HG03378 (cell line): ENCODE data around the gene ENOX1.

Source experiments
- ATAC-seq: cut with Tn5 transposase; IDR thresholded peaks from one replicate; pipeline ENCODE4 v1.9.1; 2021; ENCODE audit warnings: mild to moderate bottlenecking, moderate library complexity; ENCODE audit not compliant: unreplicated experiment

ENOX1 gene

DNA sequence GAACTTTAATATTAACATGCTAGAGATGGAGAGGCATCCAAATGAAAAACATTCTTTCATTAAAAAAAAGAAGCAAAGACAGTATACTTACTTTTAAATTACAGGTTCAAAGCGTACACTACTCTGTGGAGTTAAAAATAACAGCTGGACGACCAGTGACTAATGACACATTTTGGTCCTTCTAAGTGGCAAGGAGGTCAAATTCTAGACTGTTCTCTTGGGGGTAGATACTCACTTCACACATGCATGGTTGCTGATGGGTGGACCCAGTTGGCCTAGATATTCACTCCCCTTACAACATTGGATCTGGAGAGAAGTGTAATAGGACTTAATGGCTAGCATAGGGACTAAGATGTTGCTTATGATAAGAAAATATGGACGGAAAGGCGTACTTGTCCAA, 461.1 kb downstream of the ENOX1 start:
- no peak for ATAC-seq

DNA sequence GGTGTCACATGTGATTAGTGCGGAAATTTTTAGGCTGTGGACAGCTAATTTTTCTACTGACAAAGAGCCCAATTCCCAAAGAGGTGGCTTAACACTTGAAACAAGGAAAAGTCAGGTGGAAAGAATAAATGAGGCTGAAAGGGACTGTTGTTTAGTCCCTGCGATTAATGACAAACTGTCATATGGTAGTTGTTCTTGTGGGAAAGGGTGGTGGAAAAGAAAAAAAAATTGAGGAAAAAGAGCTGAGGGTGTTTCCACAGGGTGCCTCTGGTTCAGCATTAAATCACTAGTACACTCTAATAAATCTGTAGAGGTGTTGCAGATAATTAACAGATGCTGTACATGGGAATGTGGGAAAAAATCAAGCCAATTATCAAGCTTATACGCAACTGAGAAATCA, 462.6 kb downstream of the ENOX1 start:
- no peak for ATAC-seq

DNA sequence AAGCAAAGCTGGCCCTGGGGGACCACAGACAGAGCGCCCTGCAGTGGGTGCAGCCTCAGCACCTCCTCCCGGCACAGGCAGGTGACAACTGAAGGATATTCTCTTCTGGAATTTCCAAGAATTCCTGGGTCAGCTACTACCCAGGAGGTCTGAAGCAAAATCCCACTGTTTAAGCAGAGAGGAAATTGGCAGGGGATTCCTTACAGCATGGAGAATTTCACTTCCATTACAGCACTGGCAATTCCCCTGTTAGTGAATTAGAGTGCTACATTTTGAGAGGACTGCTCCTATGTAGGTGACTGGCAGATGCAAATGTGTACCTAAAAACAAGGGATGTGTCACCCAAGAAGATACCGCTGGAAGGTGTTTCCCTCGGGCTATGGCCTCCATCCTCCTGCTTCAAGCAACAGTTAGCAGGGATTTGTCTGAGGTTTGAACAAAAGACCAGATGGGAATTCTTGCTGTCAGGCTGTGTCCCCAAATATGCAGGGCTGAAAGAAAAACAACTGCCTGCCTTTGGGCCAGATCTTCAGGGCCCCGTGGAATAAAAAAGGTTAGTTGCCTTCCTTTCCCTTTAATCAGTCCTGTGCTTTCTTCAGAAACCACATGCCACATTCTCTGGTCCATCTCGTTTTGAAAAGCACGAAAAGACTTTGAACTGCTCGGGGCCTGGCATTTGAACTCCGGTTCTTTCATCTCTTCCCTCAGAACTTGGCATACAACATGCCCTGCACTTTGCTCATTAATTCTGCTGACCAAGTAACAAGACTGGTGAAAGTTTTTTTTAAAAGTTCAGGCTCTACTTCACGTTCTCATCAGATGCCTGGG, 466.9 kb downstream of the ENOX1 start:
- no peak for ATAC-seq

DNA sequence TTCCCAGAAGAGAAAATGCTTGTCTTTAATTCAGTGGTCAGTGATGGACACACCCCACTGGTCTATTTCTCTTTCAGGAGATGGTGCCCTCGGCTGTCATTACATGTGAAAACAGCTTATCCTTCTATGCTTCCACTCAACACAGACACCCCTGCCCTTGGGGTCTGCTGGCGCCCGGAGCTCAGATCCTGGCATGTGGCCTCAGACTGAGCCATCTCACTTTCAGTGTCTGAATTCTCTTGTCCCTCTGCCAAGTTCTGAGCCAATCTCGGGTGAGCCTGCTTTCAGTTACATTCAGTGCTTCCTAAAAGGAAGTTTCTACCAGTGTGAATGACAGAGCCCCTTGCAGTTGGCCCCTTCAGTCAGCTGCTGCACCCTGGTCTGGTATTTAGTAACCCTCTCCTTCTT, 469.8 kb downstream of the ENOX1 start:
- ATAC-seq = no peak

GRCh38 chr13:43316281-43316680, 470.5 kb downstream of the ENOX1 start:
- no peak for ATAC-seq

DNA sequence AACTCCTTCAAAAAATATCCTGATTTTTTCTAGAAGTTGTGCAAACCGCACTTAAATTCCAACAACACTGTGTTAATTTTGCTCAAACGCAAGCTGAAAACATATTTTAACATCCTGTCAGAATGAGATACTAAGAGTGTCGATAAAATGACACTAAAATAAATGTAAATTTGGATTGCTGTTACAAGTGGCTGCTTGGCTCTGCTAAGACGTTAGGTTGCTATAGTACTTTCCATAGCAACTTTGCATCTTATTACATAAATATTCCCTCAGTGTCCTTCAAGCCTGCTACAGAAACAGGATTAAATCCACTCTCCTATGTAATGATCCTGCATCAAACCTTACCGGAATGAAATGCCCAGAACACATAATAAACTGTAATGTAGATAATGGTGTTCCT, 471.2 kb downstream of the ENOX1 start:
- no peak for ATAC-seq

- ATAC-seq = no peak
Measured at GRCh38 chr13:43309311-43309710, 477.5 kb downstream of the ENOX1 start.

- peak; percentile 72 for ATAC-seq
Measured at GRCh38 chr13:43307921-43308433, 478.8 kb downstream of the ENOX1 start.

GRCh38 chr13:43307221-43307920, 479.4 kb downstream of the ENOX1 start:
- ATAC-seq = no peak

GRCh38 chr13:43306372-43306771, 480.4 kb downstream of the ENOX1 start:
- ATAC-seq = no peak

GRCh38 chr13:43305416-43305815, 481.4 kb downstream of the ENOX1 start:
- ATAC-seq = no peak

DNA sequence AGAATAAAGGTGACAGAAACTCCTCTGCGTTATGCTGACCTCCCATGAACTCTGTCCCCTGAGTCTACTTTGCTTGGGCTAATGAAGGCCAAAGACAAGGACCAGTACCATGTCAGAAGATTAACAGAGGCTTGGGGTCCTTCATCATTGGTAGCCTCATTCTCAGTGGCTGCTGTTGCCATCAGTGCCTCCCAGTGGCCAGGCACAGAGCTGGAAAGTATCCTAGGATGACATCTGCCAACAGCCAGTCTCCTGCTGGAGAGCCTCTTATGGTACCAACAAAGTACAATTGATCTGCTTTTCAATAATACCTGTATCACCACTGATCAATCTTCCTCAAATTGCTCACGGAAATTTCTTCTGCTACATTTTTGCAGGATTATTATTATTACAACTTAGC, 481.8 kb downstream of the ENOX1 start:
- ATAC-seq = no peak

DNA sequence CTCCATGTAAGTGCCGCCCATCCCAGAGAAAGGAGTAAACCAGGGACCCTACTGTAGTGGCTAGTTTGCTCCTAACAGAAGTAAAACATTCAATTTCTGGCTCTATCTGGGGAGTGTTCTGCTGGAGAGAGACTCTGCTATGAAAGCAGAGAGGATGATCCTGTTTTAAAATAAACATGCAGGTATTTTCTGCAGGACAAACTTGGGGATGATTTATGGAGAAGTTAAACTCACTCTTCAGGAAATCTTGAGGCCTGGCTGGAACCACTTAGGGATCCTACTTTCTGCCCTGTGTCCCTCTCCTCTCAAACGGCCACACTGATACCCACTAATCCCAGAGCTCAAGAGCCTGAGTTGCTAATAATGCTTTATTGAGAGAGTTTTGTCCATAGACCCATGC, 482.3 kb downstream of the ENOX1 start:
- ATAC-seq = no peak

GRCh38 chr13:43303033-43303729, 483.6 kb downstream of the ENOX1 start:
- no peak for ATAC-seq

DNA sequence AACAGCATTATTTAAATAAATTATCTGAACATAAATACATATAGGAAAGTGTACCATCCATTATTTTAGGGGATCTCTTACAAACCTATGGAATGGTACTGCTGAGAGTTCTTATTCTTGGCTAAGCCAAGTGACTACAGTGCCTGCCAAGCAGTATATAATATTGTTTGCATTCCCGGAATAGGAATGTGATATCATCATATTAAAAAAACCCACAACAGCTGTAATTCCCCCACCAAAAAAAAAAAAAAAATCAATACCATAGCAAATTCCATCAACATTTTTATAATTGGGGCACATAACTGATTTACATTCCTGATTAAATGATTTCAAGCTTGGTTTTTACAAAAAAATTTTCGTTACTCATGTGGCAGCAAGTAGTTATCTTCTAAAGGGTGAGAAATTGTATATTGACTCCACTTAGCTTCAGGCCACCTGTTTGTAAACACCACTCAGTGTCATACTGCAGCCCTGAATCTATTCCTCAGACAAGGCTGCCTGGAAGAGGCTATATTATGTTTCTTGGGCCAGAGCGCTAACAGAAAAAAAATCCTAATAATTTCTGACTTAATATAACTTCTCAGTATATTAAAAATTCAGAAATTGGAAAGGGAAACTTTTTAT, 485.3 kb downstream of the ENOX1 start:
- no peak for ATAC-seq

DNA sequence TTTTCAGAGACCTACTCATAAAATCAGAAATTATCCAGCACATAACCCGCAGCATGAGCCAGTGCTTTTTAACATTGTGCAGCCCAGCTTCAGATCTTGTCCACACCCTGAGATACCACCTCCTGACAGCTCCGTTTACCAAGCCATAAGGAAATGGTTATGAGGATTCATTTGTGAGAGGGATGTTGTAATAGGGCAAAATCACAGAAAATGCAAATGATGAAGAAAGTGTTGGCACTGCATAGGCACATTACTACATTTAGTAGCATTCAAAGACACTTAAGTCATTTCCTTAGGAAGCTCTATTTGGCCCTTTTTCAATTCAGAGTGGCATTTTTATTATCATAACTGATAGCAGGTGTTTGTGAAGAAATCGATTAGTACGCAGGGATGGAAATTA, 485.9 kb downstream of the ENOX1 start:
- ATAC-seq = no peak

DNA sequence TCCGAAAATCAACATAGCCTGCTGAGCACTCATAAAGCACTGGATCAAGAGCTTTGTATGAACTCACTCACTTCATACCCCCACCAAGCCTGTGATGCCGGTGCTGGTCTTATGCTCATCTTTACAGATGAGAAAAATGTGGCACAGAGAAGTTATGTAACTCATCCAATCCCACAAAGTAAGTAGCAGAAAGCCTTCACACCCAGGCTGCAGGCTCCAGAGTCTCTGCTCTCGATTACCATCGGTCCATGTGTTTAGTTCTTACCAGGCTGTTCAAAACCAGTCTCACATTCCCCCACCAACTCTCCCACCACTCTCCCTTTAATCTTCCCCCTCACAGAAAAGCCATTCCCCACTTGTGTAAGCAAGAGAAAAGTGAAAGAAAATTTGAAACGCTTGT, 487.4 kb downstream of the ENOX1 start:
- no peak for ATAC-seq

DNA sequence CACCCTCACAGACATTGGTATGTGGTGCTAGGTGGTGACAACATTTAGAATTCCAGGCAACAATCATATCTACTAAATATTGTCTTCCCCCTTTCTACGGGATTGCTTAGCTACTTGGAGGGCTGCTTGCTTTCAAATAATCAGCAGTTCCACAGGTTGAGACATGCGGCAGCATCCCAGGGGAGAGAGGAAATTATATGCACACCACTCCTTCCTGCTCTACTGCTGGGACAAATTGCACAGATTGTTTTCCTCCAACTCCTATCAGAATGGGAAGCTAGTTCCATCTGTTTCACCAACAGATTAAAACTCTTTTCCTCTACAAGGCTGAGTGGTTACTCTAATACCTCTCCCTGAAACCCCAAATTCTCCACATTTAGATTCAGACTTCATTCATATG, 488.0 kb downstream of the ENOX1 start:
- no peak for ATAC-seq

DNA sequence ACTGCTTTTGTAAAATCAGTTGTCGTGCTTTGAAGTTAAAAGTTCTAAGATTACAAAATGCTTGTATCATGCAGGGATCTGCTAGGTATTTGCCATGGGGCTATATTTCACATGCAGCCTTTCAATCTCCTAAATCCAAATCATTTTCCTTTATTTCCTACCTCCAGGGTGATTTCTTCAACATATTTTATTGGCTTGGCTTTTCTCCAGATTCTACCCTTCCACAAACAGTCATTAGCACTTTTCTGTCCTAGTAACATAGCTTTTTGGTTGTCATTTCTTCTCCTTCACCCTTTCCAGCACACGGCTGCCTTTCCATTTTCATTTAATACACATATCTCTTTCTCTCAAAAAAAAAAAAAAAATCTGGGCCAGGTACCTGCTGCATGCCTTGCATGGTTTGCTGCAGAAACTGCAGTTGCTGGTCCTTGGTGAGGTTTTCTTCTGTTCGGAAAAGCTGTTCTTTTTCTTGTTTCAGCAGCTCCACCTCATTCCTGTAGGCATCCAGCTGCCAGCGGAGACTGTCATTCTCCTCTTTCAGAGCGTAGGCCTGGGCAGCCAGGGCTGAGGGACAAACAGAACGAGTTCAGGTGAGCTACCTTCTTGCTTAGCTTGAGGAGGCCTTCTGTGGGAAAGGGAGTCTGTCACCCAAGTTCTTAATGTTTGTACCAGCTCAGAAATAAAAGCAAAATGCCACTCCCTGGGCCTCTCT, 488.6 kb downstream of the ENOX1 start:
- no peak for ATAC-seq

DNA sequence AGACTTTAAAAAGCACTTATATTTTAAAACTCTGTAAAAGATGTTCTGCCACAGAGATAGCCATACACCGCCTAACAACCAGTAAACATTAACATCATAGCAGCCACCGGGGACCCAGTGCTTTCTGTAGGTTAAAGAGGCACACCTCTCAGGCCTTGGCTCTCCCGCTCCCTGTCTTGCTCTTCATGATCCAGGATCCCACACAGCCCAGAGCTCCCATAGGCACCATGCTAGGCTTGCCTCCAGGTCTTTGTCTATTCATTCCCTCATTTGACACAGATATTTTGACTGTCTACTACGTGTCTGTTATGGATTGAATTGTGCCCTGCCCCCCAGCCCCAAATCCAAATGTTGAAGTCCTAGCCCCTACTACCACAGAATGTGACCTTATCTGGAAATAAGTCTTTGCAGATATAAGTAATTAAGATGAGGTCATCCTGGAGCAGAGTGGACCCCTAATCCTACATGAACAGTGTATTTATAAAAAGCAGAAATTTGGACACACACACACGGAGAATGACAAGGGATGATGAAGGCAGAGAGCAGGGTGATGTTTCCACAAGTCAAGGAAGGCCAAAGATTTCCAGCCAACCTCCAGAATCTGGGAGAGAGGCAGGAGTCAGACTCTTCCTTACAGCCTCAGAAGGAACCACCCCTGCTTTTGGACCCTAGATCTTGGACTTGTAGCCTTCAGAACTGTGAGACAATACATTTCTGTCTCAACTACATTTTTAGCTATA, 490.8 kb downstream of the ENOX1 start:
- ATAC-seq = no peak
